Smooth muscle cell (in vitro differentiated cells): ENCODE measurements around the gene GPR32. TPM values are rescaled to one million over a fixed set of nuclear protein-coding genes. Genes with fewer than 3 reads are reported as not detected.

Experiments
- DNase-seq: peaks from one replicate; lab custom pipeline; 2025; ENCODE audit not compliant: unreplicated experiment; lab: John Stamatoyannopoulos, UW
- H2AFZ ChIP-seq: fragments of 200-600 bp; sonication (generic); 2 replicates; pipeline ENCODE4 v1.6.0; 2016; ENCODE audit warnings: antibody characterized with exemption, low read depth, mild to moderate bottlenecking
- H3F3A ChIP-seq: fragments of 200-600 bp; sonication (generic); 2 replicates; pipeline ENCODE4 v1.6.0; 2017; ENCODE audit warnings: antibody characterized with exemption, low read depth
- H3K27ac ChIP-seq: fragments of 200-600 bp; sonication (generic); 2 replicates; pipeline ENCODE4 v1.5.1; 2016; ENCODE audit warnings: low read depth, mild to moderate bottlenecking
- H3K27me3 ChIP-seq: fragments of 200-600 bp; sonication (generic); 2 replicates; pipeline ENCODE4 v1.6.1; 2016; ENCODE audit warnings: low read depth, mild to moderate bottlenecking
- H3K36me3 ChIP-seq: fragments of 200-600 bp; sonication (generic); 2 replicates; pipeline ENCODE4 v1.5.1; 2016; ENCODE audit warnings: low read depth
- H3K4me1 ChIP-seq: fragments of 200-600 bp; sonication (generic); 2 replicates; pipeline ENCODE4 v1.5.1; 2016; ENCODE audit warnings: low read depth
- H3K4me2 ChIP-seq: fragments of 200-600 bp; sonication (generic); 2 replicates; pipeline ENCODE4 v1.6.0; 2016; ENCODE audit warnings: mild to moderate bottlenecking
- H3K4me3 ChIP-seq: fragments of 200-600 bp; sonication (generic); 2 replicates; pipeline ENCODE4 v1.5.1; 2016; ENCODE audit warnings: mild to moderate bottlenecking
- H3K79me2 ChIP-seq: fragments of 200-600 bp; sonication (generic); 2 replicates; pipeline ENCODE4 v1.6.0; 2016; ENCODE audit warnings: low read depth, mild to moderate bottlenecking
- H3K9ac ChIP-seq: fragments of 200-600 bp; sonication (generic); 2 replicates; pipeline ENCODE4 v1.6.0; 2016; ENCODE audit warnings: low read depth
- H3K9me3 ChIP-seq: fragments of 200-600 bp; sonication (generic); replicated peaks from 2 replicates; pipeline ENCODE4 v1.5.1; 2016; ENCODE audit warnings: low read depth
- H4K20me1 ChIP-seq: fragments of 200-600 bp; sonication (generic); 2 replicates; pipeline ENCODE4 v1.6.0; 2016; ENCODE audit warnings: low read depth
- WGBS: methylation state at CpG from one replicate; pipeline ENCODE4 v1.1.7; 2016; ENCODE audit warnings: low lambda C conversion rate; 5-methylcytosine and 5-hydroxymethylcytosine counted together
- polyA plus RNA-seq: library from polyadenylated mRNA; unstranded; fragments of >200 nt; fragmentation: Nextera tagmentation; extraction: Ambion mirVana; gene quantifications from 2 replicates; pipeline ENCODE4 v1.2.1, GENCODE V29; 2016
- total RNA-seq: library from RNA; depleted of rRNA; stranded (reverse); fragments of >200 nt; gene quantifications from 2 replicates; pipeline ENCODE4 v1.2.3, GENCODE V29; 2014
- TF ChIP-seq, protein P1 (sequence below): fragments of 200-600 bp; sonication (generic); IDR thresholded peaks from 2 replicates; pipeline ENCODE4 v1.5.1; 2017; ENCODE audit warnings: borderline replicate concordance, mild to moderate bottlenecking, antibody characterized with exemption; ENCODE audit not compliant: insufficient read depth, poor library complexity, severe bottlenecking

GPR32 gene
- total and polyA plus RNA-seq, 2 experiments from 2014 or later: not detected

DNA sequence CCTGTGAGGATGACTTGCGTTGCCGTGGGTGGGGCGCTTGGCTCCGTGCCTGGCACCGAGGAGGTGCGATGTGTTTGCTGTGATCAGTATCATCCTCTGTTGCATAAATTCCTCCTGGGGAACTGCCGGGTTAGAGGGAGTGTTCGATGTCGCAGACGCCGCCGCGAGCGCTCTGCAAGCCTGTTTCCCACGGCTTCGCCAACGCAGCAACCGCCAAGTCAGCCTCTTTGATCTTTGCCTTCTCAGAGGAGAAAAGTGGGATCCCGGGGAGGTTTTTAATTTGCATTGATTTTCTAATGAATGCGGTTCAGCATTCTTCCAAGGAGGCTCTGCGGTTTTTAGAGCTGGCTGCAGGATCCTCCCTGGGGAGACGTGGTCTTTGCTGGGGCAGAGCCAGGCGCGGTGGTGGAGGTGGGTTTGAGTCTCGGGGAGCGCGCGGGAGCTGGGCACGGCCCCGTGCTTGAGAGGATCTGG is 7.6 kb downstream of the GPR32 start:
- H3K36me3 ChIP-seq: no peaks in the 10 kb centered on the region
- no peak for DNase-seq
- peak overlapping the region; percentile 56 for H3K4me2 ChIP-seq
- no peak overlapping the region for H2AFZ ChIP-seq
- no peak overlapping the region for H3K4me3 ChIP-seq
- H3K4me1 ChIP-seq: no peaks in the 10 kb centered on the region
- H3K9ac ChIP-seq: no peak overlapping the region
- no peak overlapping the region for H3K27ac ChIP-seq
- H3K79me2 ChIP-seq: no peaks in the 10 kb centered on the region
- no peaks in the 10 kb centered on the region for H3K9me3 ChIP-seq
- TF ChIP-seq, protein P1, sequence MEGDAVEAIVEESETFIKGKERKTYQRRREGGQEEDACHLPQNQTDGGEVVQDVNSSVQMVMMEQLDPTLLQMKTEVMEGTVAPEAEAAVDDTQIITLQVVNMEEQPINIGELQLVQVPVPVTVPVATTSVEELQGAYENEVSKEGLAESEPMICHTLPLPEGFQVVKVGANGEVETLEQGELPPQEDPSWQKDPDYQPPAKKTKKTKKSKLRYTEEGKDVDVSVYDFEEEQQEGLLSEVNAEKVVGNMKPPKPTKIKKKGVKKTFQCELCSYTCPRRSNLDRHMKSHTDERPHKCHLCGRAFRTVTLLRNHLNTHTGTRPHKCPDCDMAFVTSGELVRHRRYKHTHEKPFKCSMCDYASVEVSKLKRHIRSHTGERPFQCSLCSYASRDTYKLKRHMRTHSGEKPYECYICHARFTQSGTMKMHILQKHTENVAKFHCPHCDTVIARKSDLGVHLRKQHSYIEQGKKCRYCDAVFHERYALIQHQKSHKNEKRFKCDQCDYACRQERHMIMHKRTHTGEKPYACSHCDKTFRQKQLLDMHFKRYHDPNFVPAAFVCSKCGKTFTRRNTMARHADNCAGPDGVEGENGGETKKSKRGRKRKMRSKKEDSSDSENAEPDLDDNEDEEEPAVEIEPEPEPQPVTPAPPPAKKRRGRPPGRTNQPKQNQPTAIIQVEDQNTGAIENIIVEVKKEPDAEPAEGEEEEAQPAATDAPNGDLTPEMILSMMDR: no peak
- WGBS: 13% methylated on average over 30 of the region's 30 CpGs
- no peaks in the 10 kb centered on the region for H3F3A ChIP-seq
- H3K27me3 ChIP-seq: peaks cover 36% of the 10 kb centered on the region
- no peaks in the 10 kb centered on the region for H4K20me1 ChIP-seq

- TF ChIP-seq, protein P1: no peak
- H3K4me2 ChIP-seq: no peak overlapping the region
- H4K20me1 ChIP-seq: no peaks in the 10 kb centered on the region
- H3K79me2 ChIP-seq: no peaks in the 10 kb centered on the region
- H3F3A ChIP-seq: no peaks in the 10 kb centered on the region
- H3K36me3 ChIP-seq: no peaks in the 10 kb centered on the region
- H3K27me3 ChIP-seq: peaks cover 36% of the 10 kb centered on the region
- no peak overlapping the region for H3K4me3 ChIP-seq
- WGBS: 61% methylated on average over 7 of the region's 7 CpGs
- H3K9me3 ChIP-seq: no peaks in the 10 kb centered on the region
- peaks cover 4% of the 10 kb centered on the region for H3K4me1 ChIP-seq
- no peak overlapping the region for H2AFZ ChIP-seq
- H3K9ac ChIP-seq: no peak overlapping the region
- DNase-seq: no peak
- H3K27ac ChIP-seq: no peak overlapping the region
Observed at GRCh38 chr19:50778906-50779430, 8.7 kb downstream of the GPR32 start.

DNA sequence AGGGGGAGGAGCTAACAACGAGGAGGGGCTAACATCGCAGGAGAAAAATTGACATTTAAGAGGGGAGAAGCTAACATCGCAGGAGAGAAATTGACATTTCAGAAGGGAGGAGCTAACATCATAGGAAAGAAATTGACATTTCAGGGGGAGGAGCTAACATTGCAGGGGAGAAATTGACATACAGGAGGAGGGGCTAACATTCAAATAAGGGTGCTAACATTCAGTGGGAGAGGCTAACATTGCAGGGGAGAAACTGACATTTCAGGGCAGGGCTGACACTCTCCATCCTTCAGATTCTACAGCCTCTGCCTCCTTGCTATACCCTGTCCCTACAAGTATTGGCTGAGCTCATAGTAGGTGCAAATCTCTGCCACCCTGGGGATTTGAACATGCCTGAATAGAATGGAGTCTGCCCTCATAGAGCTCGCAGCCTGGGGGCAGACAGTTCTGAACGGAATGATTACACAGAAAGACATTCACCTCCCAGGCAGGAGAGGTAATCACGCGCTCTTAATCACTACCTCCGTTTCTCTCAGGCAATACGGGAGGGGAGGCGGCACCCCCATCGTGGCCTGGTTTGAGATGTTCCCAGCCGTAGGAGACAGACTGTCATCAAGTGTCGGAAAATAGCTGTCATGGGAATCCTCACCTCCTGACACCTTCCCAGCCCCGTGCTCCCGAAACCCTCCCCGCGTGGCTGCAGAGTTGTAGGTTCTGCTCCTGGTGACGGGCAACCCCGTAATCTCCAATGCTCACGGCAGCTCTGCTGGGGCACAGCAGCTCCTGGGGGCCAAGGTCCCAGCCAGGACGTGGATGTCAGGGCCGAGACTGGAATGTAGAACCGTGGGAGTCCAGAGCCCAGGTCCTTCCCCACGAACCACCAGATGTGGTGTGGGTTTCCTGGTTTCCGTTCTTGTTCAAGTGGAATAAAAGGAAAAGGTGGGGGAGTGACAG is 9.5 kb downstream of the GPR32 start:
- H3K9ac ChIP-seq: no peak overlapping the region
- no peaks in the 10 kb centered on the region for H3F3A ChIP-seq
- no peaks in the 10 kb centered on the region for H3K9me3 ChIP-seq
- H3K27ac ChIP-seq: peak overlapping the region; percentile 28
- no peaks in the 10 kb centered on the region for H4K20me1 ChIP-seq
- H3K79me2 ChIP-seq: no peaks in the 10 kb centered on the region
- H3K4me3 ChIP-seq: no peak overlapping the region
- H2AFZ ChIP-seq: no peak overlapping the region
- peaks cover 4% of the 10 kb centered on the region for H3K4me1 ChIP-seq
- H3K4me2 ChIP-seq: no peak overlapping the region
- 48% methylated on average over 25 of the region's 25 CpGs for WGBS
- no peaks in the 10 kb centered on the region for H3K36me3 ChIP-seq
- TF ChIP-seq, protein P1: no peak
- DNase-seq: no peak
- peaks cover 36% of the 10 kb centered on the region for H3K27me3 ChIP-seq
